Osteocyte (in vitro differentiated cells): ENCODE measurements around the gene SEC23B. TPM values are rescaled to one million over a fixed set of nuclear protein-coding genes. Genes with fewer than 3 reads are reported as not detected.
"Not testable (repeated sequence)": the region's sequence is repeated elsewhere in the genome, so short reads cannot be mapped to it uniquely, and the experiment has no call there.

Experiments
- DNase-seq: peaks from one replicate; pipeline ENCODE4 v3.0.0; 2021; ENCODE audit warnings: mixed read lengths; ENCODE audit not compliant: unreplicated experiment; ENCODE audit errors: extremely low spot score
- H3K27ac Mint-ChIP-seq: one replicate; pipeline ENCODE4 v1.8.0; 2021; ENCODE audit warnings: mild to moderate bottlenecking, mixed read lengths; ENCODE audit not compliant: unreplicated experiment
- H3K27me3 Mint-ChIP-seq: one replicate; pipeline ENCODE4 v1.8.0; 2021; ENCODE audit warnings: mixed read lengths; ENCODE audit not compliant: unreplicated experiment
- H3K36me3 Mint-ChIP-seq: one replicate; pipeline ENCODE4 v1.8.0; 2021; ENCODE audit warnings: mixed read lengths; ENCODE audit not compliant: unreplicated experiment
- H3K4me1 Mint-ChIP-seq: one replicate; pipeline ENCODE4 v1.8.0; 2021; ENCODE audit warnings: mixed read lengths; ENCODE audit not compliant: unreplicated experiment
- H3K4me3 Mint-ChIP-seq: one replicate; pipeline ENCODE4 v1.8.0; 2021; ENCODE audit warnings: mild to moderate bottlenecking, moderate library complexity, mixed read lengths; ENCODE audit not compliant: unreplicated experiment
- H3K9me3 Mint-ChIP-seq: one replicate; pipeline ENCODE4 v1.8.0; 2021; ENCODE audit warnings: mixed read lengths; ENCODE audit not compliant: unreplicated experiment
- CTCF ChIP-seq: fragments of 200-600 bp; sonication (generic); IDR thresholded peaks from 2 replicates; pipeline ENCODE4 v1.5.0; 2021; ENCODE audit warnings: antibody characterized with exemption, mild to moderate bottlenecking, moderate library complexity
- total RNA-seq: library from RNA; stranded (reverse); gene quantifications from 2 replicates; pipeline ENCODE4 v1.2.1, GENCODE V29; 2021

Gene SEC23B
- total RNA-seq, 1 donor from 2014 or later, result 36.8 TPM

DNA sequence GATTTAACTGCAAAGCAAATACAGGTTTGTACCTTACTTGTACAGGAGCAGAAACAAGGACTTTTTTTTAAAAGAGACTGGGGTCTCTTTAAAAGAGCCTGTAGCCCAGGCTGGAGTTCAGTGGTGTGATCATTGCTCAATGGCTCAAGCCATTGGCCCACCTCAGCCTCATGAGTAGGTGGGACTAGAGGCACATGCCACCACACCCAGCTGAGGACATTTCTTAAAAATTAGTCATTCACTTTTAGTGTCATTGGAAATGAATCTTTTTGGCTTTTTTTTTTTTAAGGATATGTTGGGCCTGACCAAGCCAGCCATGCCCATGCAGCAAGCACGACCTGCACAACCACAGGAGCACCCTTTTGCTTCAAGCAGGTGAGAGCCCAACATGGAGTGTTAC lies 16.9 kb downstream of the SEC23B start:
- Mint-ChIP-seq H3K36me3 (peaks cover 35% of the 10 kb centered on the region), H3K27ac (peak overlapping the region; percentile 56), H3K27me3 (no peaks in the 10 kb centered on the region), H3K4me3 (no peak overlapping the region), H3K9me3 (no peaks in the 10 kb centered on the region), H3K4me1 (peaks cover 8% of the 10 kb centered on the region)
- no peak for DNase-seq
- TF ChIP-seq CTCF, result no peak

- not testable (repeated sequence) for H3K9me3 Mint-ChIP-seq, H3K27ac Mint-ChIP-seq, H3K27me3 Mint-ChIP-seq, H3K4me1 Mint-ChIP-seq, DNase-seq, H3K4me3 Mint-ChIP-seq
- peaks cover 46% of the 10 kb centered on the region for H3K36me3 Mint-ChIP-seq
Observed at GRCh38 chr20:18526761-18527160, 19.0 kb downstream of the SEC23B start.

DNA sequence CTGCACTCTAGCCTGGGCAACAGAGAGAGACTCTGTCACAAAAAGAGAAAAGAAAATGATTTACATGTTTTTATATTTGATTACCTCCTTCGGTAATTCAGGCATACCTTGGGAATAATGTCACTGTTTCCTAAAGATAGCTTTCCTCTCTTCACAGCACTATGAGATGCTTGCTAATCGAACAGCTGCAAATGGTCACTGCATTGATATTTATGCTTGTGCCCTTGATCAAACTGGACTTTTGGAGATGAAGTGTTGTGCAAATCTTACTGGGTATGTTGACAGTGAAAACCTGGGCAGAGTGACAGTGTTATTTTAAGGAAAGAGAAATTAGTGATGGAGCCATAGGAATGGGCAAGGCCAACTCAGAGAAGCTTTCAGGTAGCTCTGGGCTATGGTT lies 19.6 kb downstream of the SEC23B start:
- H3K9me3 Mint-ChIP-seq, result no peaks in the 10 kb centered on the region
- H3K27ac Mint-ChIP-seq, result no peak overlapping the region
- H3K36me3 Mint-ChIP-seq, result peaks cover 52% of the 10 kb centered on the region
- H3K4me3 Mint-ChIP-seq, result no peak overlapping the region
- peaks cover 8% of the 10 kb centered on the region for H3K4me1 Mint-ChIP-seq
- DNase-seq, result no peak
- no peak for TF ChIP-seq CTCF
- no peaks in the 10 kb centered on the region for H3K27me3 Mint-ChIP-seq

- no peak for DNase-seq
Observed at GRCh38 chr20:18527836-18528235, 20.1 kb downstream of the SEC23B start.

GRCh38 chr20:18529041-18529440 lies 21.3 kb downstream of the SEC23B start:
- no peaks in the 10 kb centered on the region for H3K9me3 Mint-ChIP-seq
- H3K36me3 Mint-ChIP-seq, result peaks cover 54% of the 10 kb centered on the region
- no peak overlapping the region for H3K27ac Mint-ChIP-seq
- DNase-seq, result no peak
- H3K27me3 Mint-ChIP-seq, result no peaks in the 10 kb centered on the region
- peaks cover 6% of the 10 kb centered on the region for H3K4me1 Mint-ChIP-seq
- no peak for TF ChIP-seq CTCF
- no peak overlapping the region for H3K4me3 Mint-ChIP-seq

More at GRCh38 chr20:18527836-18528235, 20.1 kb downstream of the SEC23B start:
- TF ChIP-seq CTCF, result no peak
- H3K4me1 Mint-ChIP-seq, result peaks cover 8% of the 10 kb centered on the region
- peaks cover 57% of the 10 kb centered on the region for H3K36me3 Mint-ChIP-seq
- H3K9me3 Mint-ChIP-seq, result no peaks in the 10 kb centered on the region
- no peak overlapping the region for H3K27ac Mint-ChIP-seq
- no peak overlapping the region for H3K4me3 Mint-ChIP-seq
- H3K27me3 Mint-ChIP-seq, result no peaks in the 10 kb centered on the region

GRCh38 chr20:18532626-18533025 lies 24.9 kb downstream of the SEC23B start:
- H3K27ac Mint-ChIP-seq, result no peak overlapping the region
- no peak for TF ChIP-seq CTCF
- H3K9me3 Mint-ChIP-seq, result no peaks in the 10 kb centered on the region
- peaks cover 48% of the 10 kb centered on the region for H3K36me3 Mint-ChIP-seq
- no peak overlapping the region for H3K4me3 Mint-ChIP-seq
- H3K27me3 Mint-ChIP-seq, result no peaks in the 10 kb centered on the region
- no peaks in the 10 kb centered on the region for H3K4me1 Mint-ChIP-seq
- no peak for DNase-seq
